Testis (tissue), 2 donors: ENCODE data around the gene TRIL.

ENCODE experiments used
- CTCF ChIP-seq, 3 experiments: fragments of 450-650 bp in 2 of 3; fragments of 200-600 bp in 1 of 3; sonication (generic) in 1 of 3; IDR thresholded peaks; one replicate each; pipeline ENCODE4 v1.5.1; 2016 to 2019; ENCODE audit warnings: antibody characterized with exemption in 3 of 3, mild to moderate bottlenecking in 2 of 3, moderate library complexity in 1 of 3
- POLR2A ChIP-seq: fragments of 450-650 bp; IDR thresholded peaks from one replicate; pipeline ENCODE4 v1.6.1; 2017; ENCODE audit warnings: antibody characterized with exemption, mild to moderate bottlenecking, moderate library complexity

GRCh38 chr7:28986765-28987110, 28.6 kb upstream of the TRIL start:
- no peak for TF ChIP-seq CTCF (IDR thresholded peaks at IDR 0.05)
- TF ChIP-seq POLR2A: no peak
